HUES64 (cell line): ENCODE measurements around the gene KCNG2.

Experiments used
- H3K27ac ChIP-seq: 2 replicates; pipeline ENCODE4 v1.7.0; 2013; ENCODE audit warnings: low read depth, low read length, inconsistent platforms
- H3K27me3 ChIP-seq: 2 replicates; pipeline ENCODE4 v1.6.1; 2013; ENCODE audit warnings: mild to moderate bottlenecking, low read length; ENCODE audit not compliant: insufficient read depth
- H3K36me3 ChIP-seq: 2 replicates; pipeline ENCODE4 v1.6.1; 2013; ENCODE audit warnings: mild to moderate bottlenecking, low read length; ENCODE audit not compliant: insufficient read depth
- H3K4me1 ChIP-seq: 2 replicates; pipeline ENCODE4 v1.6.1; 2013; ENCODE audit warnings: mild to moderate bottlenecking, low read length, moderate library complexity; ENCODE audit not compliant: insufficient read depth
- H3K4me3 ChIP-seq: 2 replicates; pipeline ENCODE4 v1.5.1; 2013; ENCODE audit warnings: mild to moderate bottlenecking, low read length, moderate library complexity
- H3K9ac ChIP-seq: 2 replicates; pipeline ENCODE4 v1.6.1; 2013; ENCODE audit warnings: mild to moderate bottlenecking, low read depth, low read length
- H3K9me3 ChIP-seq: 2 replicates; pipeline ENCODE4 v1.6.1; 2013; ENCODE audit warnings: low read depth, low read length; ENCODE audit not compliant: insufficient read depth
- WGBS: fragments of 150-250, 120-280 bp; methylation state at CpG from one replicate; pipeline ENCODE4 v1.1.7; 2013; ENCODE audit warnings: missing lambda C conversion rate; 5-methylcytosine and 5-hydroxymethylcytosine counted together

KCNG2 gene

DNA sequence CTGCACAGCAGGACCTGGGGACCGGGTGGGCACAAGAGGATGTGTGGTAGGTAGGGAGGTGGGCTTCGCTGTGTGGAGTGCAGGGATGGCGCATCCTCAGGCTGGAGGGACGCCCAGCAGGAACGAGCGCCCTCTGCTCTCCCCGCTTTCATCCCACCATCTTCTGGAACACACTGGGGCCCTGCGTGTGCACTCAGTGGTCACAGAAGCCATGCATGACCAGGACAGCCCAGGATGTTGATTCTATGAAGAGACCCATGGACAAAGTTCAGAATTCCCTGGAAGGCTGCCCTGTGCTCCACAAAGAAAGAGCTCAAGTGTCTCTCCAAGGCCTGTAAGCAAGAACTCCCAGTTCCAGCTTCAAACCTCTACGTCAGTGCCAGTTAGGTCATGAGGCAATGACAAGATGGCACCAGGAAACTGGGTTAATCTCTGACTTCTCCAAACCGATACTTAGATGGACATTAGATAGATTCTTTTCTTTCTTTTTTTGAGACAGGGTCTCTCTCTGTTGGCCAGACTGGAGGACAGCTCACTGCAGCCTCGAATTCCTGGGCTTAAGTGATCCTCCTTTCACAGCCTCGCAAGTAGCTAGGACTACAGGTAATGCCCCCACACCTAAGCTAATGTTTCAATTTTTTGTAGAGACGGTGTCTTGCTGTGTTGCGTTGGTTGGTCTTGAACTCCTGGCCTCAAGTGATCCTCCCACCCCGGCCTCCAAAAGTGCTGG, 150.3 kb downstream of the KCNG2 start:
- no peaks in the 10 kb centered on the region for H3K9me3 ChIP-seq
- H3K9ac ChIP-seq, result no peak overlapping the region
- H3K27ac ChIP-seq, result no peak overlapping the region
- WGBS, result 94% methylated on average over 13 of the region's 15 CpGs
- H3K36me3 ChIP-seq, result no peaks in the 10 kb centered on the region
- no peaks in the 10 kb centered on the region for H3K4me1 ChIP-seq
- peaks cover 28% of the 10 kb centered on the region for H3K27me3 ChIP-seq
- no peak overlapping the region for H3K4me3 ChIP-seq

DNA sequence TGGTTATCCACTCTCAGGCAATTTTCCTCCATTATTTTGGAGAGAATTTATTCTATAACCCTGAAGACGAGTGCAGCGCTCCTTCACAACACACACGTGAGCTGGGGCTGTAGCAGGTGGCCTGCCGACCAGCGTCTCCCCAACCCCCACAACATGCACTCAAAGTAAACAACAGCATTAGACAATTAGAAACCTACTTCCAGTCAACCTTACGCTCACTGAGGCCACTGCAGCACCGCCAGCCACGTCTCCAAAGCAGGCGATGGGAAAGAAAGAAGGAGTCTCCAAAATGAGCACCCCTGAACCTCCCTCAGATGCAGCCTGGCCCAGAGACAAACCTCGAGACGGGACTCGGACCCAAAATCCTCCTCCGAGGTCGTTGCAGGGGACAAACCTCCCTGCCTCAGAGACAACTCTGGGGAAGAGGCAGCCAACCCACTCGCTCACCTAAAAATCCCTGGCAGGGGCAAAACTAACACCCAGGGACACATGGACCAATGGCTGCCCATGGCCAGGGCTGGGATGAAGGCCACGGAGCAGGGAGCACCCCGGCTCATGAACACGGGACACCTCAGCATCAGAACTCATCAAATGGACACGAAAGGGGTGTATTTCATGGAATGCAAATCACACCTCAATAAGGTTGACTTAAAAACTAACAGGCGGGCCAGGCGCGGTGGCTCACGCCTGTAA, 151.1 kb downstream of the KCNG2 start:
- no peaks in the 10 kb centered on the region for H3K4me1 ChIP-seq

More for the DNA sequence above, 151.1 kb downstream of the KCNG2 start:
- Histone ChIP-seq H3K27me3 (peaks cover 36% of the 10 kb centered on the region), H3K27ac (no peak overlapping the region), H3K36me3 (no peaks in the 10 kb centered on the region), H3K9ac (no peak overlapping the region), H3K4me3 (no peak overlapping the region), H3K9me3 (no peaks in the 10 kb centered on the region)
- 89% methylated on average over 23 of the region's 23 CpGs for WGBS
